GM12878 (cell line): ENCODE data around the gene FAM193B. TPM values are rescaled to one million over a fixed set of nuclear protein-coding genes. Genes with fewer than 3 reads are reported as not detected.

ENCODE experiments used
- ATAC-seq: fragments of 200-7000 bp; cut with Tn5 transposase; 3 replicates; pipeline ENCODE4 v1.9.1; 2020; ENCODE audit warnings: mild to moderate bottlenecking, moderate library complexity
- BruUV-seq: library from RNA; stranded (reverse); fragments of 400-500 nt; replicated peaks from 2 replicates; lab custom pipeline; 2021; lab: Mats Ljungman, UMichigan
- CTCF ChIA-PET: fragments of 300-600 bp; sonication (Branson Sonifier 250); formaldehyde crosslinking; extraction: SDS; loops from one replicate; lab custom pipeline; 2021; ENCODE audit warnings: inconsistent platforms; lab: Yijun Ruan, JAX
- POLR2A ChIA-PET: fragments of 350-600 bp; formaldehyde crosslinking; extraction: SDS; loops from one replicate; lab custom pipeline; 2021; ENCODE audit warnings: inconsistent platforms; lab: Charles Lee
- RAD21 ChIA-PET: fragments of 300-600 bp; sonication (Branson Sonifier 250); formaldehyde crosslinking; loops from one replicate; lab custom pipeline; 2023; ENCODE audit warnings: antibody characterized with exemption; ENCODE audit not compliant: unreplicated experiment; lab: Charles Lee
- SMC1A ChIA-PET: fragments of 300-600 bp; sonication (Branson Sonifier 250); formaldehyde crosslinking; loops from one replicate; lab custom pipeline; 2023; ENCODE audit not compliant: unreplicated experiment, uncharacterized antibody; lab: Charles Lee
- DNase-seq: peaks from one replicate; pipeline ENCODE4 v3.0.0-alpha.2; 2011; ENCODE audit warnings: low read depth, low spot score
- FAIRE-seq: peaks from 3 replicates; lab custom pipeline; 2011; peaks lifted over from hg19 to GRCh38; lab: Jason Lieb, UNC
- H2AFZ ChIP-seq: 2 replicates; pipeline ENCODE4 v1.6.0; 2011; ENCODE audit warnings: low read depth, low read length, control low read depth; ENCODE audit not compliant: control insufficient read depth
- H3K27ac ChIP-seq: 2 replicates; pipeline ENCODE4 v1.5.1; 2011; ENCODE audit warnings: control low read depth; ENCODE audit not compliant: control insufficient read depth, insufficient read depth
- H3K27me3 ChIP-seq, 2 experiments: replicated peaks in 1 of 2; 2 replicates each; pipeline versions ENCODE4 v1.6.0 to v1.6.1; 2011; ENCODE audit warnings: low read length in 1 of 2; ENCODE audit not compliant: control insufficient read depth in 2 of 2, insufficient read depth in 2 of 2
- H3K36me3 ChIP-seq, 2 experiments: 2 replicates each; pipeline ENCODE4 v1.5.1; 2011; ENCODE audit warnings: low read length in 1 of 2; ENCODE audit not compliant: control insufficient read depth in 2 of 2, insufficient read depth in 2 of 2
- H3K4me1 ChIP-seq: 2 replicates; pipeline ENCODE4 v1.6.1; 2011; ENCODE audit warnings: mild to moderate bottlenecking, low read length, moderate library complexity, mixed read lengths; ENCODE audit not compliant: control insufficient read depth, insufficient read depth
- H3K4me2 ChIP-seq: 2 replicates; pipeline ENCODE4 v1.6.0; 2011; ENCODE audit warnings: control low read depth; ENCODE audit not compliant: control insufficient read depth, insufficient read depth
- H3K4me3 ChIP-seq: fragments of 200-600 bp; sonication (generic); 2 replicates; pipeline ENCODE4 v1.5.1; 2016
- H3K79me2 ChIP-seq: 2 replicates; pipeline ENCODE4 v1.6.0; 2011; ENCODE audit warnings: low read length; ENCODE audit not compliant: control insufficient read depth, insufficient read depth
- H3K9ac ChIP-seq: 2 replicates; pipeline ENCODE4 v1.8.0; 2011; ENCODE audit warnings: low read length, control low read depth, mixed read lengths; ENCODE audit not compliant: control insufficient read depth, insufficient read depth
- H3K9me3 ChIP-seq: replicated peaks from 3 replicates; pipeline ENCODE4 v1.5.1; 2011; ENCODE audit warnings: mild to moderate bottlenecking, low read length; ENCODE audit not compliant: control insufficient read depth, insufficient read depth
- H4K20me1 ChIP-seq: 2 replicates; pipeline ENCODE4 v1.6.0; 2011; ENCODE audit not compliant: control insufficient read depth, insufficient read depth
- FOS ChIP-seq: IDR thresholded peaks from 3 replicates; pipeline ENCODE4 v1.6.1; 2011; ENCODE audit warnings: borderline replicate concordance; ENCODE audit not compliant: insufficient read length; ENCODE audit errors: extremely low read depth
- HCFC1 ChIP-seq: fragments of 150-350 bp; IDR thresholded peaks from 2 replicates; pipeline ENCODE4 v1.6.1; 2014; ENCODE audit warnings: low read length
- IKZF1 ChIP-seq: fragments of 450-650 bp; conservative IDR thresholded peaks from 2 replicates; pipeline ENCODE4 v1.6.1; 2017; ENCODE audit warnings: antibody characterized with exemption, mild to moderate bottlenecking
- NFIC ChIP-seq: IDR thresholded peaks from 2 replicates; pipeline ENCODE4 v1.6.1; 2012; ENCODE audit warnings: low read depth, mild to moderate bottlenecking, inconsistent platforms, low read length, moderate library complexity
- NR2C2 ChIP-seq: IDR thresholded peaks from 2 replicates; pipeline ENCODE4 v1.6.1; 2011; ENCODE audit warnings: borderline replicate concordance, low read depth; ENCODE audit not compliant: control insufficient read depth, insufficient read length
- SREBF1 ChIP-seq: IDR thresholded peaks from 2 replicates; pipeline ENCODE4 v1.6.1; 2012; ENCODE audit warnings: mild to moderate bottlenecking, low read length
- STAT3 ChIP-seq: IDR thresholded peaks from 2 replicates; pipeline ENCODE4 v1.6.1; 2011; ENCODE audit warnings: low read depth, low read length, improper control_type of control experiment
- SUPT20H ChIP-seq: IDR thresholded peaks from 2 replicates; pipeline ENCODE4 v1.6.1; 2011; ENCODE audit warnings: low read depth, mild to moderate bottlenecking, low read length, moderate library complexity, borderline replicate concordance; ENCODE audit not compliant: control insufficient read depth
- TCF7 ChIP-seq: IDR thresholded peaks from 2 replicates; pipeline ENCODE4 v1.6.1; 2014; ENCODE audit warnings: antibody characterized with exemption, borderline replicate concordance
- ZNF274 ChIP-seq: IDR thresholded peaks from one replicate; pipeline ENCODE4 v1.8.0; 2011; ENCODE audit not compliant: insufficient read length, insufficient read depth
- WGBS: methylation state at CpG from one replicate; pipeline ENCODE4 v1.1.6; 2016; ENCODE audit warnings: low lambda C conversion rate; ENCODE audit not compliant: insufficient replicate concordance, insufficient coverage; ENCODE audit errors: missing lambda C conversion rate; 5-methylcytosine and 5-hydroxymethylcytosine counted together
- in situ Hi-C: fragments of 300-500 bp; cut with MboI; formaldehyde crosslinking; loops from 9 replicates; pipeline ENCODE4 v1.14.3; 2018; ENCODE audit warnings: mixed read lengths
- intact Hi-C: fragments of 100-400 bp; cut with micrococcal nuclease; formaldehyde crosslinking; loops from one replicate; pipeline ENCODE4 v1.14.2; 2022; ENCODE audit not compliant: unreplicated experiment
- polyA plus RNA-seq, 11 experiments: library from polyadenylated mRNA; depleted of rRNA in 4 of 11; unstranded in 6 of 11; stranded (reverse) in 5 of 11; fragments of >200 nt; fragmentation: Nextera tagmentation in 4 of 11; fragmentation: Illumina TruSeq in 1 of 11; extraction: Ambion mirVana in 4 of 11; extraction: Trizol in 1 of 11; gene quantifications; 1 replicate in 1 of 11; 2 replicates in 10 of 11; pipeline versions ENCODE4 v1.2.1 to v1.2.3, GENCODE V29; 2011 to 2016; ENCODE audit warnings: inconsistent platforms in 2 of 11, missing spikeins in 2 of 11, low read depth in 1 of 11
- total RNA-seq, 4 experiments: library from RNA; depleted of rRNA in 3 of 4; stranded (reverse); fragments of >200 nt in 3 of 4; fragmentation: Illumina TruSeq in 1 of 4; extraction: Trizol in 1 of 4; gene quantifications; 2 replicates each; pipeline versions ENCODE4 v1.2.1 to v1.2.3, GENCODE V29; 2013 to 2021
- TF ChIP-seq, protein P1 (sequence below): fragments of 450-650 bp; IDR thresholded peaks from 2 replicates; pipeline ENCODE4 v1.6.1; 2017; ENCODE audit warnings: mild to moderate bottlenecking, low read depth, inconsistent platforms; ENCODE audit not compliant: poor library complexity, severe bottlenecking
- TF ChIP-seq, protein P2 (sequence below): fragments of 450-650 bp; IDR thresholded peaks from 2 replicates; pipeline ENCODE4 v1.6.1; 2017; ENCODE audit warnings: mild to moderate bottlenecking, moderate library complexity
- TF ChIP-seq, protein P3 (sequence below), 3 experiments: IDR thresholded peaks in 2 of 3; conservative IDR thresholded peaks in 1 of 3; 2 replicates each; pipeline ENCODE4 v1.5.1; 2011; ENCODE audit warnings: low read depth in 3 of 3, low read length in 3 of 3, mild to moderate bottlenecking in 3 of 3, control low read depth in 2 of 3, moderate library complexity in 2 of 3, inconsistent platforms in 1 of 3, mixed read lengths in 1 of 3; ENCODE audit not compliant: control insufficient read depth in 2 of 3, insufficient read depth in 1 of 3; ENCODE audit errors: extremely low read depth in 1 of 3

Gene FAM193B
- total and polyA plus RNA-seq, 10 of the 15 experiments (the other 5 are each of a cell fraction or from before 2014, with no cell fraction given): 3.3 to 47.0 (median 25.1) TPM

DNA sequence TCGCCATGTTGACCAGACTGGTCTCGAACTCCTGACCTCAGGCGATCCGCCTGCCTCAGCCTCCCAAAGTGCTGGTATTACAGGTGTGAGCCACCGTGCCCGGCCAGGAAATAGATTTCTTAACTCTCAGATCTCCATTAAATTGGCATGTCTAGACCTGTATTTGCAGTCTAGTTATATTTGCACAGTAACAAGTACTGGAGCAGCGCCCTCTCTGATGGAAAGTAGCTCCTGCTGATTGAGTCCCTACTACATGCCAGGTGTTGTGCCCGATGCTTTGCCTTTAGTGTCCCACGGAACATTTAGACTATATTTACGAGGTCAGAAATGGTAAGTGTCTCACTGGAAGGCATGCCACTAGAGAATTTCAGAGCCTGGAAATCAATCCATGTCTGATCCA, 21.8 kb upstream of the FAM193B start (continued):
- TF ChIP-seq, protein P1, sequence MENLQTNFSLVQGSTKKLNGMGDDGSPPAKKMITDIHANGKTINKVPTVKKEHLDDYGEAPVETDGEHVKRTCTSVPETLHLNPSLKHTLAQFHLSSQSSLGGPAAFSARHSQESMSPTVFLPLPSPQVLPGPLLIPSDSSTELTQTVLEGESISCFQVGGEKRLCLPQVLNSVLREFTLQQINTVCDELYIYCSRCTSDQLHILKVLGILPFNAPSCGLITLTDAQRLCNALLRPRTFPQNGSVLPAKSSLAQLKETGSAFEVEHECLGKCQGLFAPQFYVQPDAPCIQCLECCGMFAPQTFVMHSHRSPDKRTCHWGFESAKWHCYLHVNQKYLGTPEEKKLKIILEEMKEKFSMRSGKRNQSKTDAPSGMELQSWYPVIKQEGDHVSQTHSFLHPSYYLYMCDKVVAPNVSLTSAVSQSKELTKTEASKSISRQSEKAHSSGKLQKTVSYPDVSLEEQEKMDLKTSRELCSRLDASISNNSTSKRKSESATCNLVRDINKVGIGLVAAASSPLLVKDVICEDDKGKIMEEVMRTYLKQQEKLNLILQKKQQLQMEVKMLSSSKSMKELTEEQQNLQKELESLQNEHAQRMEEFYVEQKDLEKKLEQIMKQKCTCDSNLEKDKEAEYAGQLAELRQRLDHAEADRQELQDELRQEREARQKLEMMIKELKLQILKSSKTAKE: no peak
- no peak for TF ChIP-seq HCFC1

DNA sequence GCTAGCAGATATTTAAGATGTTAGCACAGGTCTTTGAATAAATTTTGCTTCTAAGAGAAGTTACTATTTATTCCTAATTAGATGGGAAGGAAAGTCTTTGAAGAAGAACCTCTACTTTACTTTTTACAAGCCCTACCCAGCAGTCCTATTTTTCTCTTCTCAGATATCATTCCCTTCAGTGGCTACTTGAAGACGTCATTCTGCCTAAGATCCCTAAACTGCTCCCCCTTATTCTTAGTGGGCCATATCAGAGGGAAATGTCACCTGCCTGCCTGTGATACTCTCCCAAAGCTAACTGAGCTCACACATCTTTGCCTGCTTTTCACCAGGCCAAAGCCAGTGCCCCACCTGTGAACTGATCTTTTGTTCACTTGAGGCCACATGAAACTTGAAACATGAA, 21.1 kb upstream of the FAM193B start:
- no peak overlapping the region for H3K4me2 ChIP-seq
- in situ Hi-C loops: no loop called here
- BruUV-seq: no TSS peak
- no peak overlapping the region for H3K9ac ChIP-seq
- no peak for ATAC-seq
- 0% methylated on average over 1 of the region's 1 CpG for WGBS
- no peak for TF ChIP-seq NR2C2
- no peak for TF ChIP-seq TCF7
- no peak for TF ChIP-seq STAT3
- no peak for TF ChIP-seq IKZF1
- TF ChIP-seq, protein P2, sequence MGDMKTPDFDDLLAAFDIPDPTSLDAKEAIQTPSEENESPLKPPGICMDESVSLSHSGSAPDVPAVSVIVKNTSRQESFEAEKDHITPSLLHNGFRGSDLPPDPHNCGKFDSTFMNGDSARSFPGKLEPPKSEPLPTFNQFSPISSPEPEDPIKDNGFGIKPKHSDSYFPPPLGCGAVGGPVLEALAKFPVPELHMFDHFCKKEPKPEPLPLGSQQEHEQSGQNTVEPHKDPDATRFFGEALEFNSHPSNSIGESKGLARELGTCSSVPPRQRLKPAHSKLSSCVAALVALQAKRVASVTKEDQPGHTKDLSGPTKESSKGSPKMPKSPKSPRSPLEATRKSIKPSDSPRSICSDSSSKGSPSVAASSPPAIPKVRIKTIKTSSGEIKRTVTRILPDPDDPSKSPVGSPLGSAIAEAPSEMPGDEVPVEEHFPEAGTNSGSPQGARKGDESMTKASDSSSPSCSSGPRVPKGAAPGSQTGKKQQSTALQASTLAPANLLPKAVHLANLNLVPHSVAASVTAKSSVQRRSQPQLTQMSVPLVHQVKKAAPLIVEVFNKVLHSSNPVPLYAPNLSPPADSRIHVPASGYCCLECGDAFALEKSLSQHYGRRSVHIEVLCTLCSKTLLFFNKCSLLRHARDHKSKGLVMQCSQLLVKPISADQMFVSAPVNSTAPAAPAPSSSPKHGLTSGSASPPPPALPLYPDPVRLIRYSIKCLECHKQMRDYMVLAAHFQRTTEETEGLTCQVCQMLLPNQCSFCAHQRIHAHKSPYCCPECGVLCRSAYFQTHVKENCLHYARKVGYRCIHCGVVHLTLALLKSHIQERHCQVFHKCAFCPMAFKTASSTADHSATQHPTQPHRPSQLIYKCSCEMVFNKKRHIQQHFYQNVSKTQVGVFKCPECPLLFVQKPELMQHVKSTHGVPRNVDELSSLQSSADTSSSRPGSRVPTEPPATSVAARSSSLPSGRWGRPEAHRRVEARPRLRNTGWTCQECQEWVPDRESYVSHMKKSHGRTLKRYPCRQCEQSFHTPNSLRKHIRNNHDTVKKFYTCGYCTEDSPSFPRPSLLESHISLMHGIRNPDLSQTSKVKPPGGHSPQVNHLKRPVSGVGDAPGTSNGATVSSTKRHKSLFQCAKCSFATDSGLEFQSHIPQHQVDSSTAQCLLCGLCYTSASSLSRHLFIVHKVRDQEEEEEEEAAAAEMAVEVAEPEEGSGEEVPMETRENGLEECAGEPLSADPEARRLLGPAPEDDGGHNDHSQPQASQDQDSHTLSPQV: no peak
- TF ChIP-seq FOS: no peak
- no peak for TF ChIP-seq NFIC
- TF ChIP-seq SREBF1: no peak
- no peak for TF ChIP-seq ZNF274
- no peak for TF ChIP-seq SUPT20H
- TF ChIP-seq, protein P3, sequence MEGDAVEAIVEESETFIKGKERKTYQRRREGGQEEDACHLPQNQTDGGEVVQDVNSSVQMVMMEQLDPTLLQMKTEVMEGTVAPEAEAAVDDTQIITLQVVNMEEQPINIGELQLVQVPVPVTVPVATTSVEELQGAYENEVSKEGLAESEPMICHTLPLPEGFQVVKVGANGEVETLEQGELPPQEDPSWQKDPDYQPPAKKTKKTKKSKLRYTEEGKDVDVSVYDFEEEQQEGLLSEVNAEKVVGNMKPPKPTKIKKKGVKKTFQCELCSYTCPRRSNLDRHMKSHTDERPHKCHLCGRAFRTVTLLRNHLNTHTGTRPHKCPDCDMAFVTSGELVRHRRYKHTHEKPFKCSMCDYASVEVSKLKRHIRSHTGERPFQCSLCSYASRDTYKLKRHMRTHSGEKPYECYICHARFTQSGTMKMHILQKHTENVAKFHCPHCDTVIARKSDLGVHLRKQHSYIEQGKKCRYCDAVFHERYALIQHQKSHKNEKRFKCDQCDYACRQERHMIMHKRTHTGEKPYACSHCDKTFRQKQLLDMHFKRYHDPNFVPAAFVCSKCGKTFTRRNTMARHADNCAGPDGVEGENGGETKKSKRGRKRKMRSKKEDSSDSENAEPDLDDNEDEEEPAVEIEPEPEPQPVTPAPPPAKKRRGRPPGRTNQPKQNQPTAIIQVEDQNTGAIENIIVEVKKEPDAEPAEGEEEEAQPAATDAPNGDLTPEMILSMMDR (IDR thresholded peaks at IDR 0.05 in 2 of 3, conservative IDR thresholded peaks at IDR 0.05 in 1 of 3; ENCODE audit: control insufficient read depth in 2 of 3, extremely low read depth in 1 of 3, insufficient read depth in 1 of 3, low read depth in 3 of 3, low read length in 3 of 3): no peak
- H3K9me3 ChIP-seq: no peaks in the 10 kb centered on the region
- no peak overlapping the region for H3K27ac ChIP-seq
- no peaks in the 10 kb centered on the region for H3K27me3 ChIP-seq
- ChIA-PET SMC1A (interaction anchor here (0.7 kb wide), 1 partner anchor 140 kb away, joined by 3 read pairs; no protein-coding TSS in a partner anchor), CTCF (no interaction called here), RAD21 (no interaction called here), POLR2A (no interaction called here)
- no peaks in the 10 kb centered on the region for H3K79me2 ChIP-seq
- intact Hi-C loops: no loop called here
- H3K4me3 ChIP-seq: no peak overlapping the region
- no peak for DNase-seq
- no peaks in the 10 kb centered on the region for H3K36me3 ChIP-seq
- H2AFZ ChIP-seq: no peak overlapping the region
- H3K4me1 ChIP-seq: no peaks in the 10 kb centered on the region
- H4K20me1 ChIP-seq: no peaks in the 10 kb centered on the region
- FAIRE-seq: no peak
